Upper lobe of left lung (tissue), 4 donors: ENCODE measurements around the gene KCNAB1.

ENCODE experiments used
- POLR2A ChIP-seq, 4 donors: fragments of 450-650 bp; IDR thresholded peaks; one replicate each; pipeline ENCODE4 v1.5.1; 2016 to 2017; ENCODE audit warnings: antibody characterized with exemption in 4 of 4, mild to moderate bottlenecking in 2 of 4
- POLR2AphosphoS5 ChIP-seq, 2 donors: sonication (generic); formaldehyde crosslinking; IDR thresholded peaks; one replicate each; pipeline ENCODE4 v1.5.1; 2017; ENCODE audit warnings: antibody characterized with exemption in 2 of 2

DNA sequence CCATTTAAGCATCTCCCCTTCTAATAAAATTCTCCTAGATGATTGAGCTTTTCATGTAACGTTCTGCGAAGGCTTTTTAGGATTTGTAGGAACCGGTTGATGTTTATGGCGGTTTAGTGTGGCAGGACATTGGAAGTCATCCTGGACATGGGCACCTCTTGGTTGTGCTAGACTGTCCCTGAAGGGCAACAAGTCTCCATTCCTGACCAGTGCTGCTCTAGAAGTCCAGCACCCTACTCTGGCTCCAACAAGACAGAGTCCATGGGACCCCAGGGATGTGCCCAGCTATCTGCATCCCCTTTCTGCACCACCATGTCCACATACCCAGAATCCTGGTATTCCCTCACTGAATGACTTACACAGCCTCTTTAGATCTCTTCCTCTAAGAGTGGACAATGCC, 46.4 kb downstream of the KCNAB1 start:
- no peak for TF ChIP-seq POLR2A (IDR thresholded peaks at IDR 0.05)
- no peak for TF ChIP-seq POLR2AphosphoS5 (IDR thresholded peaks at IDR 0.05)
